ENCODE data around the gene IWS1. TPM values are rescaled to one million over a fixed set of nuclear protein-coding genes. Genes with fewer than 3 reads are reported as not detected.

The IWS1 gene
- total RNA-seq, 1 experiment from 2014 or later, result 46.6 TPM

DNA sequence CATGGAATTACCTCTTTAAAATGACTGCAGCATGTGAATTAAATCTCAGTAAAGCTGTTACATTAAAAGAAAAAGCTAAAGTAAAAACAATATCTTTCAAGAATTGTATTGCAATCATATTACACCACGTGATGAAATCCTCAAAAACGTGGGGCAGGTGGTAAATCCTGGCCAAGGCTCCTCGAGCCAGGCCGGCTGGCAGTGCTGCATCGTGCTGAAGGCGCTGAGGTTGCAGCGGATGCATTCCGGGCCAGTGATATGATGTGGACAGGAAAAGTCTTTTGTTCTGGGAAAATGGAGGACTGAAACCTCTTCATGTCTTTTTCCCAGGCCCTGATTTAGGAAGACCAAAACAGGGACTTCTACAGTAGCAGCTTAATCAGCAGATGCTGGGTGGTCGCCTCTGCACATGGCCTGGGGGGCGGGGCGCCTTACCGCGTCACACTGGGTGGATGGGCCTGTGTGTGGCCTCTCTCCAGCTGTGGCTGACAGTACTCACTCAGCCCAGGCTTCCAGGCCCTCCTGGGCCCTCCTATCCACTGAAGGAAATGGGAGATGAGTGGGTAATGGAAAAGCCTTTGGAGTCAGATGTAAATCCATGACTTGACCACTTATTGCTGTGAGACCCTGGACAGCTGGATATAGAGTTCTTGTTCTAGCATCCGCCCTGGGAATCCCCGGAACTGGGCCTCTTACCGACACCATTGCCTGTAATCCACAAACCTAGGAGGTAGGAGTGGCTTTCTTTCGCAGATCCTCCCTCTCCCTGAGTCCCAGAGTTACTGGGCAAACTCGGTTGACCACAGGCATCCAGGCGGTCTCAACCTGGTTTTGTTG, 62.9 kb downstream of the IWS1 start (continued):
- no peak for TF ChIP-seq YY1 (IDR thresholded peaks at IDR 0.05; ENCODE audit: extremely low read depth, insufficient replicate concordance, low read depth, low read length)

- intact Hi-C loops (cut with micrococcal nuclease), result no loop called here
- Histone ChIP-seq H4K20me1 (ENCODE audit: insufficient read depth) (no peaks in the 10 kb centered on the region), H3K4me3 (replicated peaks in 1 of 2; ENCODE audit: low read depth in 1 of 2, low read length in 2 of 2) (no peak overlapping the region), H3K9ac (ENCODE audit: low read length) (no peak overlapping the region), H3K9me2 (ENCODE audit: insufficient read depth) (no peaks in the 10 kb centered on the region), H3K9me3 (ENCODE audit: control insufficient read depth in 1 of 2, insufficient read depth in 1 of 2, low read depth in 1 of 2, low read length in 2 of 2) (no peaks in the 10 kb centered on the region), H3K27ac (ENCODE audit: low read depth, low read length) (no peak overlapping the region), H3K79me2 (ENCODE audit: insufficient read depth, low read length) (no peaks in the 10 kb centered on the region), H3K27me3 (ENCODE audit: insufficient read depth, low read length) (no peaks in the 10 kb centered on the region), H3K4me1 (ENCODE audit: control insufficient read depth in 1 of 2, insufficient read depth in 2 of 2, low read length in 2 of 2) (no peaks in the 10 kb centered on the region), H3K36me3 (ENCODE audit: control insufficient read depth in 1 of 2, insufficient read depth in 2 of 2, low read length in 2 of 2) (no peaks in the 10 kb centered on the region), H3K4me2 (ENCODE audit: low read length) (no peak overlapping the region), H2AFZ (ENCODE audit: low read depth, low read length, poor library complexity, severe bottlenecking) (no peak overlapping the region)
- ChIA-PET CTCF (no interaction called here), POLR2A (no interaction called here), RAD21 (ENCODE audit: low non-redundant PET in 1 of 2, low total read pairs in 2 of 2, uncharacterized antibody in 2 of 2, unreplicated experiment in 2 of 2) (no interaction called here)
- DNase-seq (ENCODE audit: low read depth, low spot score) (no peak), ATAC-seq (no peak)
- TF ChIP-seq JUND (IDR thresholded peaks at IDR 0.05) (no peak), ELF1 (IDR thresholded peaks at IDR 0.05; ENCODE audit: borderline replicate concordance, low read depth) (no peak), SRF (IDR thresholded peaks at IDR 0.05; ENCODE audit: low read depth) (no peak), SIN3A (IDR thresholded peaks at IDR 0.05; ENCODE audit: low read depth) (no peak), YY1 (IDR thresholded peaks at IDR 0.05; ENCODE audit: extremely low read depth, insufficient replicate concordance, low read depth, low read length) (no peak), EZH2 (IDR thresholded peaks at IDR 0.05) (no peak), ZFX (IDR thresholded peaks at IDR 0.05) (no peak), MAX (IDR thresholded peaks at IDR 0.05) (no peak), REST (IDR thresholded peaks at IDR 0.05; ENCODE audit: low read depth) (no peak), RAD21 (IDR thresholded peaks at IDR 0.05; ENCODE audit: low read depth) (no peak)
- no TSS peak for BruUV-seq (replicated peaks)
Measured at GRCh38 chr2:127462461-127462860, 63.8 kb downstream of the IWS1 start.

All from HCT116 (cell line).